MCF 10A (cell line): ENCODE results near the gene NFYC. TPM values are rescaled to one million over a fixed set of nuclear protein-coding genes. Genes with fewer than 3 reads are reported as not detected.
A peak's percentile ranks its signal among the peaks of the same experiment; 100 is the strongest.

ENCODE experiments used
- BruUV-seq: library from RNA; stranded (reverse); fragments of 400-500 nt; replicated peaks from 2 replicates; lab custom pipeline; 2021; lab: Mats Ljungman, UMichigan
- CTCF ChIA-PET: fragments of 300-600 bp; sonication (Branson Sonifier 250); formaldehyde crosslinking; extraction: SDS; loops from one replicate; lab custom pipeline; 2021; ENCODE audit warnings: antibody characterized with exemption, inconsistent platforms; lab: Yijun Ruan, JAX
- POLR2A ChIA-PET: fragments of 300-600, 350-650 bp; sonication (Branson Sonifier 250); formaldehyde crosslinking; extraction: SDS; loops from one replicate; lab custom pipeline; 2020; ENCODE audit warnings: antibody characterized with exemption, inconsistent platforms; lab: Yijun Ruan, JAX
- DNase-seq: peaks from one replicate; pipeline ENCODE4 v3.0.0-alpha.2; 2018; ENCODE audit not compliant: unreplicated experiment
- H3K27ac Mint-ChIP-seq: one replicate; pipeline ENCODE4 v1.8.0; 2022; ENCODE audit warnings: mild to moderate bottlenecking, low read depth, mixed read lengths; ENCODE audit not compliant: unreplicated experiment
- H3K27me3 Mint-ChIP-seq: one replicate; pipeline ENCODE4 v1.8.0; 2022; ENCODE audit warnings: mixed read lengths; ENCODE audit not compliant: insufficient read depth, unreplicated experiment
- H3K36me3 Mint-ChIP-seq: one replicate; pipeline ENCODE4 v1.8.0; 2022; ENCODE audit warnings: mild to moderate bottlenecking, moderate library complexity, mixed read lengths; ENCODE audit not compliant: insufficient read depth, unreplicated experiment
- H3K4me1 Mint-ChIP-seq: one replicate; pipeline ENCODE4 v1.8.0; 2022; ENCODE audit warnings: mixed read lengths; ENCODE audit not compliant: insufficient read depth, unreplicated experiment
- H3K4me3 Mint-ChIP-seq: one replicate; pipeline ENCODE4 v1.8.0; 2022; ENCODE audit warnings: mild to moderate bottlenecking, moderate library complexity, mixed read lengths; ENCODE audit not compliant: unreplicated experiment
- H3K9me3 Mint-ChIP-seq: one replicate; pipeline ENCODE4 v1.8.0; 2022; ENCODE audit warnings: mixed read lengths; ENCODE audit not compliant: unreplicated experiment
- intact Hi-C: fragments of 100-400 bp; cut with micrococcal nuclease; formaldehyde crosslinking; loops from 2 replicates; pipeline ENCODE4 v1.14.1; 2022
- total RNA-seq: library from RNA; stranded (reverse); gene quantifications from 2 replicates; pipeline ENCODE4 v1.2.3, GENCODE V29; 2022
- TF ChIP-seq, protein P1 (sequence below): fragments of 200-600 bp; IDR thresholded peaks from one replicate; pipeline ENCODE4 v1.8.0; 2022; ENCODE audit warnings: antibody characterized with exemption, mild to moderate bottlenecking; ENCODE audit not compliant: unreplicated experiment

NFYC gene
- total RNA-seq, 1 experiment from 2014 or later, result 69.6 TPM

DNA sequence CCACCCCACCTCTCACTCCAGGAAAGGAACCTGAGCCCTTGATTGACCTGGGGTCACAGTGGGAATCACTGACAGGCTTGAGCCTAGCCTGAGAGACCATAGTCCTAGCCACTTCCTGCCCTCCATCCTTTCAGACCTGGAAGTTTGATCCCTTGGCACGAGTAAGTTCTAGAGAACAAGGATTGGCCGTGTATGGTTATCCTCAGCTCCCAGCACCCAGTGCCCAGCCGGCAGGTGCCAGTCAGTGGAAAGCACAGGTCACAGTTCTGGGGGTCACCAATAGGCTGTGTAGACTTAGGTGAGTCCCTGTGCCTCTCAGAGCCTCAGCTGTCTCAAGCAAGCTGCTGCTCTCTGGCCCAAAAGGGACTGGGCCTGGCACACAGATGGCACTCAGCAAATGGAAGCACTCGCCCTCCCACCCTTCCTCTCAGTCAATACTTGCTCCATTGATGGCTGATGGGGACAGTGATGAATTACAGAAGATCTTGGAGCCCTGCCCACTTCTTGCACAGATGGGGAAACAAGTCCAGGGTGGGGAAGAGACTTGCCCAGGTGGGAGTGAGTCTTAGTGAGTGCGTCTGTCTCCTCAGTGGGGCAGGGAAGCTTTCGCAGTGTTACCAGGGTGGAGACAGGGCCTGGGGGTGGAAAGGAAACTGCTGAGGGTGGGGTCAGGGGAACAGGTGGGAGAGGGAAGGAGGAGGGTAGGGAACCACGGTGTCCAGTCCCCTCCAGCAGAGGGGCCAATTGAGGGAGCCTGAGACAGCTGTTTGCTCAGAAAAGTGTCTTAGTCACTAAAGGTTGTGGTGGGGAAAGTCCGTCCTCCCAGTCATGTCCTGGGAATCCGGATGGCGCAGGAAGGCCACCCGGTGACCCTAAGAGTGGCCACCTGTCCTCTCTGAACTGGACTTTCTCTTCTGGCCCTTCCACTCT lies 89.4 kb downstream of the NFYC start:
- intact Hi-C loops, result no loop called here
- ChIA-PET CTCF (no interaction called here), POLR2A (interaction anchor here (1.5 kb wide), 1 partner anchor 17 kb away, joined by 3 read pairs; no protein-coding TSS in a partner anchor)
- peaks cover 6% of the 10 kb centered on the region for H3K4me1 Mint-ChIP-seq
- peaks cover 23% of the 10 kb centered on the region for H3K27me3 Mint-ChIP-seq
- no peak for DNase-seq
- peaks cover 15% of the 10 kb centered on the region for H3K36me3 Mint-ChIP-seq
- H3K4me3 Mint-ChIP-seq, result no peak overlapping the region
- H3K9me3 Mint-ChIP-seq, result no peaks in the 10 kb centered on the region
- no peak overlapping the region for H3K27ac Mint-ChIP-seq
- BruUV-seq, result no TSS peak
- TF ChIP-seq, protein P1, sequence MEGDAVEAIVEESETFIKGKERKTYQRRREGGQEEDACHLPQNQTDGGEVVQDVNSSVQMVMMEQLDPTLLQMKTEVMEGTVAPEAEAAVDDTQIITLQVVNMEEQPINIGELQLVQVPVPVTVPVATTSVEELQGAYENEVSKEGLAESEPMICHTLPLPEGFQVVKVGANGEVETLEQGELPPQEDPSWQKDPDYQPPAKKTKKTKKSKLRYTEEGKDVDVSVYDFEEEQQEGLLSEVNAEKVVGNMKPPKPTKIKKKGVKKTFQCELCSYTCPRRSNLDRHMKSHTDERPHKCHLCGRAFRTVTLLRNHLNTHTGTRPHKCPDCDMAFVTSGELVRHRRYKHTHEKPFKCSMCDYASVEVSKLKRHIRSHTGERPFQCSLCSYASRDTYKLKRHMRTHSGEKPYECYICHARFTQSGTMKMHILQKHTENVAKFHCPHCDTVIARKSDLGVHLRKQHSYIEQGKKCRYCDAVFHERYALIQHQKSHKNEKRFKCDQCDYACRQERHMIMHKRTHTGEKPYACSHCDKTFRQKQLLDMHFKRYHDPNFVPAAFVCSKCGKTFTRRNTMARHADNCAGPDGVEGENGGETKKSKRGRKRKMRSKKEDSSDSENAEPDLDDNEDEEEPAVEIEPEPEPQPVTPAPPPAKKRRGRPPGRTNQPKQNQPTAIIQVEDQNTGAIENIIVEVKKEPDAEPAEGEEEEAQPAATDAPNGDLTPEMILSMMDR, result no peak

DNA sequence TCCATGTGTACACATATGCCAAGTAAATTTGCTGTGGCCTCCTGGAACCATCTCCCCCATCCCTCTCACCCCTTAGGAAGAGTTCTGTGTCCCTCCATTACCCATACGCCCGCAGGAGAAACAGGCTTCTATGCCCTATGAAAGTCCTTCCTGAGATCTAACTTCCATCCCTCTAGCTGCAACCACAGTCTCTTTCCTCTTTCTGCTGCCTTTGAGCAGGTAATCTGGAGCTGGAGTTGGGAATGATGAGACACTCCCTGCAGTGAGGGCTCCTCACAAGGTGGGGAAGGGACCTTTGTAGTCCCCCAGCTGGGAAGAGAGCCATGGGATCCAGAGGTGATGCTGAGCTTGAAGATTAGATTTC lies 90.1 kb downstream of the NFYC start:
- ChIA-PET CTCF (no interaction called here), POLR2A (interaction anchor here (1.5 kb wide), 1 partner anchor 16 kb away, joined by 3 read pairs; no protein-coding TSS in a partner anchor)
- no TSS peak for BruUV-seq
- Mint-ChIP-seq H3K4me1 (peaks cover 6% of the 10 kb centered on the region), H3K4me3 (no peak overlapping the region), H3K27ac (no peak overlapping the region), H3K27me3 (peaks cover 23% of the 10 kb centered on the region), H3K9me3 (no peaks in the 10 kb centered on the region), H3K36me3 (peaks cover 9% of the 10 kb centered on the region)
- TF ChIP-seq, protein P1, result no peak
- intact Hi-C loops, result no loop called here
- no peak for DNase-seq

DNA sequence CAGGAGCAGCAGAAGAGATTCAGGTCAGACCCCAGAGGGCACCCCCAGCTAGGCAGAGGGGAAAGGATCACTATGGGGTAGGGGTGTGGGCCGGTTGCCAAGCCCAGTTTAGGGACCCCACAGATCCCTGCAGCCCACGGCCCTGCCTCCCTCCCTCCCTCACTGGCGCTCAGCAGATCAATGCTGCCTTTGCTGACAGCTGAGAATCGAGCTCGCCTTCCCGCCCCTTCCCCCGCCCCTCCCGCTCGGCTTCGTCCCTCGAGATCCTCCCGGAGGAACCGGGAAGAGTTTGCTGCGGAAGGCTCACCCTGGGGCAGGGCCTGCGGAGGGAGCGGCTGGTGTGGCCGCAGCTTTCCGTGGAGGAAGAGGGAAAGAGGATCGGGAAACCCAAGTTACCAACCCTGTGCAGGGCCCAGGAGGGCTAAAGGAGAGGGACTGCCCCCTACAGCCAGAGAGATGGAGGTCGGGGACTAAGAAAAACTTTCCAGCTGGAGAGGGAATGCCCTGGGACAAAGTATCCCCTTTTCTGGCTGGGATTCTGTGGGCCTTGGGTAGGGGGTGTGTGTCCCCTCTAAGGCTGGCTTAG lies 91.0 kb downstream of the NFYC start:
- peaks cover 6% of the 10 kb centered on the region for H3K4me1 Mint-ChIP-seq
- H3K27me3 Mint-ChIP-seq, result peaks cover 23% of the 10 kb centered on the region
- ChIA-PET CTCF (interaction anchor here (0.6 to 1.4 kb wide), 3 partner anchors 8 to 149 kb away, joined by 3 read pairs; no protein-coding TSS in a partner anchor), POLR2A (interaction anchor here (1.5 kb wide), 1 partner anchor 15 kb away, joined by 3 read pairs; no protein-coding TSS in a partner anchor)
- no TSS peak for BruUV-seq
- intact Hi-C loops, result no loop called here
- H3K36me3 Mint-ChIP-seq, result peaks cover 6% of the 10 kb centered on the region
- H3K4me3 Mint-ChIP-seq, result peak overlapping the region; percentile 47
- no peak overlapping the region for H3K27ac Mint-ChIP-seq
- H3K9me3 Mint-ChIP-seq, result no peaks in the 10 kb centered on the region
- DNase-seq, result no peak
- TF ChIP-seq, protein P1, result no peak
